GM13976 (cell line): ENCODE measurements around the gene BRSK1.

Experiments
- DNase-seq: peaks from one replicate; pipeline ENCODE4 v3.0.0; 2012; ENCODE audit warnings: low spot score
- in situ Hi-C: fragments of 300-500 bp; cut with MboI; formaldehyde crosslinking; loops from one replicate; pipeline ENCODE4 v1.12.0; 2022; ENCODE audit warnings: low sequenced_read_pairs, mixed read lengths, inconsistent platforms; ENCODE audit not compliant: unreplicated experiment
- TF ChIP-seq, protein P1 (sequence below): IDR thresholded peaks from 2 replicates; pipeline ENCODE4 v1.5.1; 2012; ENCODE audit warnings: borderline replicate concordance, mild to moderate bottlenecking; ENCODE audit not compliant: insufficient read depth; ENCODE audit errors: extremely low read depth, missing control alignments, control extremely low read depth

The BRSK1 gene

DNA sequence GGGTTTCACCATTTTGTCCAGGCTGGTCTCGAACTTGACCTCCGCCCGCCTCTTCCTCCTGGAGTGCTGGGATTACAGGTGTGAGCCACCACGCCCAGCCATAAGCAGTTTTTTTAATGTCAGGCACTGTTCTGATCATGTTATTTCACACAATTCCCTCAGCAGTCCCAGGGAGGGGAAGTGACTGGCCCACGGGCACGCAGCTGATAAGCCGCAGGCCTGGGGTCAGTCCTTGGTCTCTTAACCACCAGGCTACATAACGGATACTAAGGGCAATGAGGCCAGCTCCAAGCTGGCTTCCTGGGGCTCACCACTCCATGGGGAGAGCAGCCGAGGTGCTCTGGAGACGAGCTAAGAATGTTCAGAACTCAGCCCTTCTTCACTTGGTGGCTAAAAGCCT, 13.5 kb downstream of the BRSK1 start:
- in situ Hi-C loops = no loop called here
- TF ChIP-seq, protein P1, sequence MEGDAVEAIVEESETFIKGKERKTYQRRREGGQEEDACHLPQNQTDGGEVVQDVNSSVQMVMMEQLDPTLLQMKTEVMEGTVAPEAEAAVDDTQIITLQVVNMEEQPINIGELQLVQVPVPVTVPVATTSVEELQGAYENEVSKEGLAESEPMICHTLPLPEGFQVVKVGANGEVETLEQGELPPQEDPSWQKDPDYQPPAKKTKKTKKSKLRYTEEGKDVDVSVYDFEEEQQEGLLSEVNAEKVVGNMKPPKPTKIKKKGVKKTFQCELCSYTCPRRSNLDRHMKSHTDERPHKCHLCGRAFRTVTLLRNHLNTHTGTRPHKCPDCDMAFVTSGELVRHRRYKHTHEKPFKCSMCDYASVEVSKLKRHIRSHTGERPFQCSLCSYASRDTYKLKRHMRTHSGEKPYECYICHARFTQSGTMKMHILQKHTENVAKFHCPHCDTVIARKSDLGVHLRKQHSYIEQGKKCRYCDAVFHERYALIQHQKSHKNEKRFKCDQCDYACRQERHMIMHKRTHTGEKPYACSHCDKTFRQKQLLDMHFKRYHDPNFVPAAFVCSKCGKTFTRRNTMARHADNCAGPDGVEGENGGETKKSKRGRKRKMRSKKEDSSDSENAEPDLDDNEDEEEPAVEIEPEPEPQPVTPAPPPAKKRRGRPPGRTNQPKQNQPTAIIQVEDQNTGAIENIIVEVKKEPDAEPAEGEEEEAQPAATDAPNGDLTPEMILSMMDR = no peak
- no peak for DNase-seq

DNA sequence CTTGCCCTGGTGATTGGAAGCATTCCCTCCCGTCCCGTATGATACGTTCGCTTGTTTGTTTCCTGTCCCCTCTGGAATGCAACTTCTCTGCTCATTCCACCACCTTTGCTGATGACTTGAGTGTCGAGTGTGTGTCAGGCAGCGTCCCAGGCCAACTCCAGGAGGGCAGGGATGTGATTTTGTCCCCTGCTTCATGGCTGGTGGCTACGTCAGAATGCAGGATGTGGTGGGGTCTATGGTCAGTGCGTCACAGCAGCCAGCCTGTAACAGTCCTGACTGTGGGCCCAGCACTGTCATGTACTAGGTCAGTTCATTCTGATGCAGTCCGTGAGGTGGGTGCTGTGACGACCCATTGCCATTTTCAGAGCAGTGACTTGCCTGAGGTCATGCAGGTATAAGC, 16.2 kb downstream of the BRSK1 start:
- TF ChIP-seq, protein P1 = no peak
- no peak for DNase-seq
- in situ Hi-C loops = no loop called here

GRCh38 chr19:55300886-55301458, 17.2 kb downstream of the BRSK1 start:
- DNase-seq = no peak
- TF ChIP-seq, protein P1 = no peak
- in situ Hi-C loops = no loop called here

GRCh38 chr19:55301459-55302317, 17.9 kb downstream of the BRSK1 start:
- DNase-seq = peak; percentile 98
- TF ChIP-seq, protein P1 = peak; percentile 93
- in situ Hi-C loops = no loop called here

DNA sequence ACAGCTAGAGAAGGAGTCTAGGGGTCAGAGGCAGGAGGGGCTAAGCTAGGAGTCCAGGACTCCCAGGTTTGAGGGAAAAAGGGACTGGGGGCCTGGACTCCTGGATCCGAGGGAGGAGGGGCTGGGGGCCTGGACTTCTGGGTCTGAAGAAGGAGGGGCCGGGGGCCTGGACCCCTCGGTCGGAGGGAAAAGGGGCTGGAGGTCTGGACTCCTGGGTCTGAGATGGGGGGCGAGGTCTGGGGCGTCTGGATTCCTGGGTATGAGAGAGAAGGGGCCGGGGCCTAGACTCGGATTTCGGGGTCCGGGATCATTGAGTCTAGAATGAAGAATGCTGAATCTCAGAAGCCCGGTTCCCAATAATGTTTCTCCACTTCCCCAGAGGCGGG, 18.5 kb downstream of the BRSK1 start:
- TF ChIP-seq, protein P1 = no peak
- in situ Hi-C loops = no loop called here
- no peak for DNase-seq

DNA sequence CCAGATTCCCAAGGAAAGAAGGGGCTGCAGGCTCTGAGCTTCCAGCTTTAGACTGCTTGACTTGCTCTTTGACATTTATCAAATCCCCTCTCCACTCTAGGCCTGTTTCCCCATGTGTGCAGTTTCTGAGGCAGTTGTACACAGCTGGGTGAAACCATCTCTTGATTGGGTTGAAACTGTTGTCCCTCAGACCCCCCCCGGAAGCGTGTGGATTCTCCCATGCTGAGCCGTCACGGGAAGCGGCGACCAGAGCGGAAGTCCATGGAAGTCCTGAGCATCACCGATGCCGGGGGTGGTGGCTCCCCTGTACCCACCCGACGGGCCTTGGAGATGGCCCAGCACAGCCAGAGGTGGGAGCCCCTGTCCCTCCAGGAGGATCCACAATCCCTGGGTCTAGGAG, 19.7 kb downstream of the BRSK1 start:
- in situ Hi-C loops = no loop called here
- no peak for DNase-seq
- TF ChIP-seq, protein P1 = no peak
